ENCODE data around the gene GTPBP1. TPM values are rescaled to one million over a fixed set of nuclear protein-coding genes. Genes with fewer than 3 reads are reported as not detected.

Gene GTPBP1
- total RNA-seq, 2 experiments from 2014 or later = 51.1 to 95.0 TPM

GRCh38 chr22:38696606-38697424 is 8.9 kb upstream of the GTPBP1 start:
- CTCF ChIA-PET (ENCODE audit: unreplicated experiment) = interaction anchor here (0.5 kb wide), 1 partner anchor 482 kb away, joined by 6 read pairs; no protein-coding TSS in a partner anchor
- H3K4me1 ChIP-seq (ENCODE audit: insufficient read depth, low read length, poor library complexity, severe bottlenecking) = peaks cover 41% of the 10 kb centered on the region
- H3K36me3 ChIP-seq (ENCODE audit: insufficient read depth, low read length) = peaks cover 66% of the 10 kb centered on the region
- H3K9me3 ChIP-seq (ENCODE audit: low read length) = no peaks in the 10 kb centered on the region
- H2AFZ ChIP-seq (ENCODE audit: low read length) = no peak overlapping the region
- H3K4me3 ChIP-seq (ENCODE audit: low read depth, low read length, poor library complexity, severe bottlenecking) = peak overlapping the region; percentile 9
- intact Hi-C loops (cut with micrococcal nuclease; ENCODE audit: unreplicated experiment) = no loop called here
- H3K27ac ChIP-seq (ENCODE audit: low read depth, low read length, poor library complexity, severe bottlenecking) = no peak overlapping the region
- H3K9me2 ChIP-seq (ENCODE audit: insufficient read depth, low read length) = no peaks in the 10 kb centered on the region
- H3K4me2 ChIP-seq (ENCODE audit: low read length) = peak overlapping the region; percentile 95
- no peak for DNase-seq (ENCODE audit: low spot score)
- no TSS peak for BruUV-seq (replicated peaks)
- TF ChIP-seq EZH2phosphoT487 (IDR thresholded peaks at IDR 0.05; ENCODE audit: borderline replicate concordance, low read depth, low read length) (no peak), CTCF (conservative IDR thresholded peaks at IDR 0.05; ENCODE audit: low read length) (no peak)
- peaks cover 37% of the 10 kb centered on the region for H3K79me2 ChIP-seq (ENCODE audit: insufficient read depth, low read depth, low read length)
- peaks cover 8% of the 10 kb centered on the region; the same call in 1 of the 2 replicates for H4K20me1 ChIP-seq (ENCODE audit: insufficient read depth, low read length)
- POLR2A ChIA-PET = interaction anchor here (0.7 to 4.7 kb wide), 3 partner anchors 11 to 40 kb away, joined by 3 to 18 read pairs (median 3); partner anchors contain the start of gene TOMM22

GRCh38 chr22:38697425-38698089 is 8.2 kb upstream of the GTPBP1 start:
- Histone ChIP-seq H3K36me3 (ENCODE audit: insufficient read depth, low read length) (peaks cover 61% of the 10 kb centered on the region), H2AFZ (ENCODE audit: low read length) (no peak overlapping the region), H4K20me1 (ENCODE audit: insufficient read depth, low read length) (peaks cover 8% of the 10 kb centered on the region; the same call in 1 of the 2 replicates), H3K4me1 (ENCODE audit: insufficient read depth, low read length, poor library complexity, severe bottlenecking) (peaks cover 49% of the 10 kb centered on the region), H3K27ac (ENCODE audit: low read depth, low read length, poor library complexity, severe bottlenecking) (no peak overlapping the region), H3K9me2 (ENCODE audit: insufficient read depth, low read length) (no peaks in the 10 kb centered on the region), H3K4me2 (ENCODE audit: low read length) (peak overlapping the region; percentile 95), H3K79me2 (ENCODE audit: insufficient read depth, low read depth, low read length) (peaks cover 37% of the 10 kb centered on the region), H3K4me3 (ENCODE audit: low read depth, low read length, poor library complexity, severe bottlenecking) (peak overlapping the region; percentile 91), H3K9me3 (ENCODE audit: low read length) (no peaks in the 10 kb centered on the region)
- intact Hi-C loops (cut with micrococcal nuclease; ENCODE audit: unreplicated experiment) = no loop called here
- TF ChIP-seq CTCF (conservative IDR thresholded peaks at IDR 0.05; ENCODE audit: low read length) (no peak), EZH2phosphoT487 (IDR thresholded peaks at IDR 0.05; ENCODE audit: borderline replicate concordance, low read depth, low read length) (no peak)
- ChIA-PET CTCF (ENCODE audit: unreplicated experiment) (no interaction called here), POLR2A (interaction anchor here (0.6 to 4.7 kb wide), 4 partner anchors 11 to 642 kb away, joined by 3 to 18 read pairs (median 4); partner anchors contain the start of gene TOMM22)
- DNase-seq (ENCODE audit: low spot score) = no peak
- BruUV-seq (replicated peaks) = no TSS peak
